SJSA1 (cell line): ENCODE results near the gene ATG7. TPM values are rescaled to one million over a fixed set of nuclear protein-coding genes. Genes with fewer than 3 reads are reported as not detected.
"Not testable (repeated sequence)": the region's sequence is repeated elsewhere in the genome, so short reads cannot be mapped to it uniquely, and the experiment has no call there.

Experiments
- DNase-seq, 2 experiments: peaks; one replicate each; pipeline ENCODE4 v3.0.0-alpha.2; 2015 to 2020; ENCODE audit warnings: low spot score in 2 of 2, low read depth in 1 of 2
- H3K27ac ChIP-seq: fragments of 250-450 bp; sonication (Bioruptor Pico); 2 replicates; pipeline ENCODE4 v1.5.1; 2020; ENCODE audit warnings: mild to moderate bottlenecking, moderate library complexity
- H3K27me3 ChIP-seq: fragments of 250-450 bp; sonication (Bioruptor Pico); replicated peaks from 2 replicates; pipeline ENCODE4 v1.5.1; 2020; ENCODE audit warnings: mild to moderate bottlenecking, moderate library complexity
- H3K36me3 ChIP-seq: fragments of 250-450 bp; sonication (Bioruptor Pico); 2 replicates; pipeline ENCODE4 v1.5.1; 2020; ENCODE audit warnings: mild to moderate bottlenecking
- H3K4me1 ChIP-seq: fragments of 250-450 bp; sonication (Bioruptor Pico); replicated peaks from 2 replicates; pipeline ENCODE4 v1.6.1; 2021; ENCODE audit warnings: mild to moderate bottlenecking
- H3K4me3 ChIP-seq: fragments of 250-450 bp; sonication (Bioruptor Pico); 2 replicates; pipeline ENCODE4 v1.5.1; 2020; ENCODE audit warnings: mild to moderate bottlenecking
- H3K9me3 ChIP-seq: fragments of 250-450 bp; sonication (Bioruptor Pico); replicated peaks from 2 replicates; pipeline ENCODE4 v1.5.1; 2020; ENCODE audit warnings: mild to moderate bottlenecking
- total RNA-seq: library from RNA; depleted of rRNA; stranded (reverse); fragments of >200 nt; shearing (Covaris generic); gene quantifications from 2 replicates; pipeline ENCODE4 v1.2.3, GENCODE V29; 2014

Gene ATG7
- total RNA-seq, 1 experiment from 2014 or later: 45.2 TPM

DNA sequence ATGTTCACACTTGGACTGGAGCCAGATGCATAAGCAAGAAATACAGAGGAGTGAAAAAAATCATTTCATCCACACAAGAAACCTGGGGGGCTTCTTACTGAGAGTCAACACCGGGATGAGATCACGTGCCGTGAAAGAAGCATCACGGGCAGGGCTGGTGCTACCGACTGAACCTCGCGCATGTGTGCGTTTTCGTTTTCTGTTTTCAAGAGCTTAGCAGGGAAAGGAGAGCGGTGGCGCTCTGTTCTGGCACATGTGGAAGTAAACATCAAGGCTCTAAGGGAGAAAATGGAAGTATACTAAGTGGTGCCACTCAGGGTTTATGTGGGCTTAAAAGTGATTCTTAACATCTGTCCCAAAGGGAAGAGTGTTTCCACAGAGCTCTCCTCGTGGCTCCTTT lies 315.6 kb downstream of the ATG7 start:
- H3K9me3 ChIP-seq: no peaks in the 10 kb centered on the region
- peaks cover 18% of the 10 kb centered on the region for H3K36me3 ChIP-seq
- no peaks in the 10 kb centered on the region for H3K27me3 ChIP-seq
- H3K4me3 ChIP-seq: no peak overlapping the region
- DNase-seq: no peak
- H3K27ac ChIP-seq: no peak overlapping the region
- peaks cover 36% of the 10 kb centered on the region for H3K4me1 ChIP-seq

DNA sequence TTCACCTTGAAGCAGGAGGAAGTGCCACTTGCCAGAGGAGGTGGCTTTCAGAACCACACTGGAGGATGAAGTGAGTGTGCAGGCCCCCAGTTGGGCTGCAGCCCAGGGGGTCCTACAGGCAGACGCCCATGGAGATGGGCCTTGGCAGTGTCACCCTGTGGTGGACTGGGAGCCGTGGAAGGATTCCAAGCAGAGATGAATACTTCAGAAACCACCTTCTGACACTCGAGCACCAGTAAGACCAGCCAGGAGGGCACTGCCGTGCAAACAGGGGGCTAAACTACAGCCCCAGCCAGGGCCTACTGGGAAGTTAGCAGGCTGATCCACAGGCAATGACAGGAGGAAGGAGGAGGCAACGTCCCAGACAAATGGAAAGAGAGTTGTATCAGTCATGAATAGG lies 316.1 kb downstream of the ATG7 start:
- H3K27ac ChIP-seq: no peak overlapping the region
- H3K4me3 ChIP-seq: no peak overlapping the region
- H3K4me1 ChIP-seq: peaks cover 36% of the 10 kb centered on the region
- no peaks in the 10 kb centered on the region for H3K9me3 ChIP-seq
- peaks cover 18% of the 10 kb centered on the region for H3K36me3 ChIP-seq
- DNase-seq: no peak
- H3K27me3 ChIP-seq: no peaks in the 10 kb centered on the region

DNA sequence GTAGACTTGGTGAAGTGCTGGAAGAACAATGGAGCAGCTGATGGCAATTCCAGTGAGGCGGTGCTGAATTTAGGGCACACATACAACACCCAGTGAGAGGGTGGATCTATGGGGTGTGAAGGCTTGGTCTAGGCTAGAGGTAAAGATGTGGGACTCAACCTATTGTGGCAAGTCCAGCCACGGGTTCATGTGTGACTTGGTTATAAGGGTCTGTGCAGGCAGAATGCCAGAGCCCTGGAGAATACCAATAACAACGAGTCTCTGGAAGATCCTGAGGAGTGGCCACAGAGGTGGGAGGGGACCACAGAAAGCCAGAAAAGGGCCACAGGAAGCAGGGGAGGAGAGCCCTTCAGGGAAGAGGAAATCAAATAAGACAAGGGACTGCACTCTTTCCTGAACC lies 316.6 kb downstream of the ATG7 start:
- Histone ChIP-seq H3K9me3 (no peaks in the 10 kb centered on the region), H3K36me3 (peaks cover 18% of the 10 kb centered on the region), H3K4me1 (peaks cover 36% of the 10 kb centered on the region), H3K27ac (no peak overlapping the region), H3K4me3 (no peak overlapping the region), H3K27me3 (no peaks in the 10 kb centered on the region)
- no peak for DNase-seq

DNA sequence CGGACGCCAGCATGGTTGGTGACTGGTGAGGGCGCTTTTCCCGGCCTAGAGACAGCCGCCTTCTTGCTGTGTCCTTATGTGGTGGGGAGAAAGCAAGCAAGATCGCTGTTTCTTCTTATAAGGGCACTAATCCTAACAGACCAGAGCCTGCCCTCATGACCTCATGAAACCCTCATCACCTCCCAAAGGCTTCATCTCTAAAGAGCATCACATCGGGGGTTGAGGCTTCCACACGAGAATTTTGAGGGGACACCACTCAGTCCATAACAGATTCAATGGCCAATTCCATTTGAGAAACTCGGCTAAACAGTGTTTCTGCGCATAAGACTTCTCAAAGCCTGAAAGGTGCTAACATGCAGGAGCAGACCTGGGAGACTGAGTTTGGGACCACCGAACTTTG lies 317.5 kb downstream of the ATG7 start:
- peaks cover 38% of the 10 kb centered on the region for H3K4me1 ChIP-seq
- no peaks in the 10 kb centered on the region for H3K27me3 ChIP-seq
- no peak for DNase-seq
- H3K36me3 ChIP-seq: peaks cover 23% of the 10 kb centered on the region
- H3K4me3 ChIP-seq: no peak overlapping the region
- H3K27ac ChIP-seq: no peak overlapping the region
- H3K9me3 ChIP-seq: no peaks in the 10 kb centered on the region

DNA sequence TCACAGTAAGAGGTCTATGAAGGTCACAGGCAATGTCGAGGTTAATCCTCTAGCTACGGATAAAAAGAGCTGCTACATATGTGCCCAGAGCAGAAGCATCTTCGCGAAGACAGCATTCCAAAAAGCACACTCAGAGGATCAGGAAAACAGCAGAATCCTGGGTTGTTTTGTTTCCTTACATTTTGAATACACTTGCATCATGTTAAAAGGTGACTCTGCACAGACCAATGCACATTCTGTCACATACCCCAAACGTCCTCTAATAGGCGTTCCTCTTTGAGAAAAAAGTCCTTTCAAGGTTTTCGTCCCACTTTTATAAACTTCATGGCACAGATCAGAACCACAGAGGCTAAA lies 318.8 kb downstream of the ATG7 start:
- Histone ChIP-seq H3K4me3 (no peak overlapping the region), H3K27me3 (no peaks in the 10 kb centered on the region), H3K9me3 (no peaks in the 10 kb centered on the region), H3K4me1 (peaks cover 38% of the 10 kb centered on the region), H3K36me3 (peaks cover 23% of the 10 kb centered on the region), H3K27ac (peak overlapping the region; percentile 57)
- no peak for DNase-seq

DNA sequence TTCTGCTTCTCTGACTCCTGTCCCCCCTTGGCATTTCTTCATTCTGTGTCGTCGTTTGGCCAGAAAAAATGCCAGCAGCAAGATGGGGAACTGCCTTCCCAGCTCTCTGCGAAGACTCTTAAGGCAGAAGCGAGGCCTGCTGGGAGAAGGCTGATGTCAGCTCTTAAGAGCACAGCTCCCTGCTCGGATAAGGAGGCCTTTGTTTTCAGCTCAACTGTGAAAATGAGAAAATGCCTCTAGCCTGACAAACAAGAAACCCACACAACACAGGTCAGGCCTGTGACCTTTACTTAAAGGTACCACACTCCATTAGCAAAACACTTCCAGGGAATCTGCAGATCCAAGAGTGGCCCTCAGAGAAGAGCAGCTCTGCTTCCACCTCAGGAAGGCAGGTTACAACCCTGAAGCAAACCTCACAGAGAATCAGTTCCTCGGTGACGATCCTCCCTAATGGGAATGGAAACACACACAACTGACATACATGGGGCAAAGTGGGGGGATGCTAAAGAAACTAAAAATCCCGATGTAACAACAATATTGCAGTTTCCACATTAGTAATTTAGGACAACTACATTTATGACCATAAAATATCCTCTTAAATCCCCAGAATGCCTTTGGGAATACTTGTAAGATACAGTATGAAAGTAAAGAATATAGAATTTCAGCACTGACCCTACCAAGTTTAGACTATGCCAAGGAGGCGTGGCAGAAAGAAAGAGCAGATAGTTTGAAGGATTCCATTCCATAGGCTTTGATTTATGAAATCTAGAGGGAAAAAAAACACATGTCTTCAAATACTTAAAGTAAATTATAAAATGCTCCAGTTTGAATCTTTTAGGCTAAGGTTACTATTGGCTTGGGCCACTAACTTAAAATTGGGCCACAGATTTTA lies 319.4 kb downstream of the ATG7 start:
- Histone ChIP-seq H3K27me3 (no peaks in the 10 kb centered on the region), H3K36me3 (peaks cover 23% of the 10 kb centered on the region), H3K4me3 (no peak overlapping the region), H3K4me1 (peaks cover 38% of the 10 kb centered on the region), H3K27ac (peak overlapping the region; percentile 57), H3K9me3 (no peaks in the 10 kb centered on the region)
- DNase-seq: peak; percentile 62 to 71

DNA sequence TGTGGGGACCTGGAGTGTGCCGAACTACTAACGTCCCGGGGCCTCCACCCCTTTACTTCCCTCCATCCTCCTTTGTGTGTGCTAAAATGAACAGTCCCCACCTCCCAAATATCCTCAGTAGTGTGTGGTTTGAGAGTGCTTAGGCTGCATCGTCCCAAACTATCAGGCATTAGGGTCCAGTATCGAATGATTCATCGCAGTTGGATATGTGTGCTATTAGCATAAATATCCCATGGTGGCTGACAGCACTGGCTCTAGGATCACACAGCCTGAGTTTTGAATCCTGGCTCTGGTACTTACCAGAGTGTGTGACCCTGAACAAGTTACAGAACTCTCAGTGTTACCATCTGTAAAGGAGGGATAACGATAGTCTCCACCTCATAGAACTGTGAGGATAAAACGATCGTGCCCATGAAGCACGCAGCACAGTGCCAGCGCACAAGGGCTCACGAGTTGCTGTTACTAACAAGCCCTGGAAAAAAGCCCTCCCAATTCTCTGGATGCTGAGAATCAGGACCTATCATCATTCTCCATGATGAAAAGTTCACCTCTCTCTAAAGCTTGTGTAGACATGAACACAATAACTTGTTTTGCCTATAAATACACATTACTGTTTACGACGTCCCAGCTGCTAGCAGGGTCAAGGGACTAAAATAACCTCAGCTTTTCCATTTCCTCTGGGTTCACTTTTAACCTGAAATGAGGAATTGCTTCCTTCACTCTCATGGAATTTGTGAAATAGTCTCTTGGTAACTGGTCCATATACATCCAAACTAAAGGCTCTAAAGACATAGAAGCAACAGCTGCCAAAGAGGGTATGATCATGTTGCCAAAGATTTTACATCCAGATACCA lies 320.5 kb downstream of the ATG7 start:
- H3K4me1 ChIP-seq: peaks cover 38% of the 10 kb centered on the region
- peak overlapping the region; percentile 57 for H3K27ac ChIP-seq
- no peak for DNase-seq
- H3K9me3 ChIP-seq: no peaks in the 10 kb centered on the region
- no peaks in the 10 kb centered on the region for H3K27me3 ChIP-seq
- peaks cover 18% of the 10 kb centered on the region for H3K36me3 ChIP-seq
- H3K4me3 ChIP-seq: no peak overlapping the region

DNA sequence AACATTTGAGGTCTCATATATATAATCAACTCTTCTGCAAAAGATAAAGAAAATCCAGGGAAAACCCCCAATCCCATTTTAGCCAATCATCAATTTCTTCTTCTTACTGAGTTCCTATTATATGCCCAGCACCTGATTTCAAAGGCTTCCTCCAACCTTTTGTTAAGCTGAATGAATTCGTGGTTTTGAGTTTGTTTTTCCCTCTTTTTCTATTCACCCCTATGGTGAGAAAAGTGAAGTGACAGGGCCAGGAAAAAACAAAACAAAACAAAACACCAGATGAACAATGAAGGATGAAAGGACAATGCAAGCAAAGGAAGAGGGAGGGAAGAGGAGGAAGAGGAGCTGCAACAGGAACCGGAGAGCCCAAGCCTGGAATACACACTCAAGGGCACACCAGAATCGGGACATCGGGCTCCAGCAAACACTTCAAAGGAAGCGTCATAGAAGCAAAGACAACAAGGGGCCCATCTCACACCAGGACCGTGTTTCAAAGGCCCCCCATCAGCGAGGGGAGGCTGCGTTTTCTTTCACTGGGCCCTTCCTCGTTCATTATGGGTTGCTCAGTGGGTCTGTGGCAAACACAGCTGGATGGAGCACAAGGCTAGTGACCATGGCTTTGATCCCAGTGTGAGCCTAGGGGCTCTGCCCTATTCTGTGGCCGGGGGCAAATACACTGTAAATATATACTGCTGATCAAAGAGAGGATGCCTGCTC lies 321.3 kb downstream of the ATG7 start:
- Histone ChIP-seq H3K27ac (no peak overlapping the region), H3K36me3 (peaks cover 18% of the 10 kb centered on the region), H3K4me3 (no peak overlapping the region), H3K27me3 (no peaks in the 10 kb centered on the region), H3K4me1 (peaks cover 38% of the 10 kb centered on the region), H3K9me3 (no peaks in the 10 kb centered on the region)
- no peak for DNase-seq

DNA sequence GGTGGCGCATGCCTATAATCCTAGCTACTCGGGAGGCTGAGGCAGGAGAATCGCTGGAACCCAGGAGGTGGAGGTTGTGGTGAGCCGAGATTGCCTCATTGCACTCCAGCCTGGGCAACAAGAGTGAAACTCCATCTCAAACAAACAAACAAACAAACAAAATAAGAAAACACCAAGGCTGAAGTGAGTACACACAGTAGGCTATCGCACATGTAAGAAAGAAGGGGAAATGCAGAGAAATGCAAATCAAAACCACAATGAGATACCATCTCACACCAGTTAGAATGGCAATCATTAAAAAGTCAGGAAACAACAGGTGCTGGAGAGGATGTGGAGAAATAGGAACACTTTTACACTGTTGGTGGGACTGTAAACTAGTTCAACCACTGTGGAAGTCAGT lies 322.8 kb downstream of the ATG7 start:
- H3K4me1 ChIP-seq: peaks cover 43% of the 10 kb centered on the region

DNA sequence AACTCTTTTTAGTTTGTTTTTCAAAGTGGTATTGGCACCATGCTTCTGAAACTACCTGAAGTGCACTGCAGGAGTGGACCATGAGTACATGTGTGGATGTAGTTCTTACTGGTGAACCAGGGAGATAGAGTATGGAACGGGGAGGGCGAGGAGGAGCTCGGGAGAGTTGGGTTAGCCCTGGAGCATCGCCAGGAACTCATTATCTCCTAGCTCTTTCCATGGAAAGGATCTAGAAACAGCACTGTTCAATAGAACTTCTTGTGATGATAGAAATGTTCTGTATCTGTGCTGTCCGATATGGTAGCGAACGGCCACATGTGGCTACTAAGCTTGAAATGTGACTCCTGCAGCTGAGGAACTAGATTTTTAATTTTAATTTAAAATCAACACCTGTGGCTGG lies 324.2 kb downstream of the ATG7 start:
- DNase-seq: no peak
- no peaks in the 10 kb centered on the region for H3K9me3 ChIP-seq
- peaks cover 41% of the 10 kb centered on the region for H3K4me1 ChIP-seq
- no peak overlapping the region for H3K27ac ChIP-seq
- H3K27me3 ChIP-seq: no peaks in the 10 kb centered on the region
- peaks cover 14% of the 10 kb centered on the region for H3K36me3 ChIP-seq
- no peak overlapping the region for H3K4me3 ChIP-seq

More for the DNA sequence above, 322.8 kb downstream of the ATG7 start:
- not testable (repeated sequence) for H3K27ac ChIP-seq, H3K4me3 ChIP-seq, H3K9me3 ChIP-seq, H3K27me3 ChIP-seq, DNase-seq
- peaks cover 14% of the 10 kb centered on the region for H3K36me3 ChIP-seq

DNA sequence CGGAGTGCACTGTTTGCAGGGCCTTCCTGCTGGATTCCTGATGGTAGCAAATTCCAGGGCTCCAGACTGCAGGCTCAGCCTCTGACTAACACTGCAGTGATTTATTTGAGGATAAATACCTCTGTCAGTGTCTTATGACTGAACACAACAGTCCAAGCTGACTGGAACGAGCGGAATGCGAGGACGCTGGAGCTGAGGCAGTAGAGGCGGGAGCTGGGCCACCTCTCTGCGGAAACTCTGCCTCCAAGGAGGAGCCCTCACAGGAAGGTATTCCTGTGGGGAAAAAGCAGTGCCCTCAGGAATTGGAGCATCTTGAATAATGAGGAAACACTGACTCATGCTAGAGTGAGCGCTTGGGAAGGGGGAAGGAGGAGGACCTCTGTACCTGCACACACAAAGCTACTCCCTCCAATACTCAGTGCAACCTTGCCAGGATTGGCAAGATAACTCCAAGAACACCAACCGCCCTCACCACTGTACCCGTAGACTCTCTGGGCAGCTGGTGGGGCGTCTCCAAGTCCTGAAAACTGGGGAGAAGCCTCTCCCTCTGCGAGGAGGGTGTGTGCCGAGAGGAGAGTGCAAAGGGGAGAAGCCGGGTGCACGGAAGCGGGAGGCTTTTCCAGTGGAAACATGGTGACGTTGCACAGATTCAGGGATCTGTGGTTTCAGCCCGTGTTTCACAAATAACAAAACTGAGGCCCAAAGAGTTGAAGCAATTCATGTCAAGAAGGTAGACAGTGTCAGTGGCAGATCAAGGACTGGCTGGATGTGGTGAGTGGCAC lies 328.5 kb downstream of the ATG7 start:
- Histone ChIP-seq H3K4me3 (no peak overlapping the region), H3K27ac (peak overlapping the region; percentile 72), H3K4me1 (peaks cover 50% of the 10 kb centered on the region), H3K36me3 (peaks cover 18% of the 10 kb centered on the region), H3K9me3 (no peaks in the 10 kb centered on the region), H3K27me3 (no peaks in the 10 kb centered on the region)
- peak; percentile 93 to 96 for DNase-seq

DNA sequence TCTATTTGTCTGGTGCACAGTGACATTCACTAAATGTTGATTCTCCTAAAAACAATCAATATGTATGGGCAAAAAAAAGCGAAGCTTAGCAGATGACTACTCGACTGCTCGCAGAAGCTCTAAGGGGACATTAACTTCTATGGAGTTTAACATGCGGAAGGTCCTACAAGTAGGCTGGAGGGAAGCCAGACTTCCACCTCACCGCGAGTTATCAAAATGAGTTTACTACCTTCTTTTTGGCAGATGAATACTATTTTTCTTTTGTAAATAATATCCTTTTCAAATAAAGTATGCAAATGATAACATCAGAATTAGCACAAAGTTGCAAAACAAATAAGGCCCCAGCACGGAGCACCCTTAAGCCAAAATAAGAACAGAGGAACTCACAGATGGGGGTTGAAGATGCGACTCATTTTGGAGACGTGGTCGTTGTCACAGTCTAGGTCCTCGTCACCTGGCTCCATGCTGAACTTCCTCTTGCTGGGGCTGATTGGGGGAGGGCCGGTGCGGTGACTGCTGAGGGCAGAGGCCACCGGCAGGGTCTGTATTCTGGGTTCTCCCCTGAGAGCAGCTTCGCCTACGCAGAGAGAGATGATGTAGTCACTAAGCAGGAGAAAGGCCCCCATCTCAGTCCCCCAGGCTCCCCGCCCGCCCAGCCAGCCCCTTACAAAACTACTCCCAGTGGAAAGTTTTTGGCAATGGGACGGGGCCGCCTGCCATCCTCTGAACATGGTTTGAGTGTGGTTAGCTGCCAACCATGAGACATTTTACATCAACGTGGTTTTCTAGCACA lies 329.4 kb downstream of the ATG7 start:
- no peaks in the 10 kb centered on the region for H3K27me3 ChIP-seq
- peak overlapping the region; percentile 63 for H3K27ac ChIP-seq
- H3K4me1 ChIP-seq: peaks cover 50% of the 10 kb centered on the region
- H3K4me3 ChIP-seq: no peak overlapping the region
- H3K9me3 ChIP-seq: no peaks in the 10 kb centered on the region
- peaks cover 23% of the 10 kb centered on the region for H3K36me3 ChIP-seq
- DNase-seq: no peak
